SK-N-SH (cell line): ENCODE data around the gene SLC9A8. TPM values are rescaled to one million over a fixed set of nuclear protein-coding genes. Genes with fewer than 3 reads are reported as not detected.

ENCODE experiments used
- CTCF ChIA-PET: fragments of 300-600, 350-600 bp; formaldehyde crosslinking; extraction: SDS; loops from one replicate; lab custom pipeline; 2021; lab: Yijun Ruan, JAX
- POLR2A ChIA-PET: fragments of 350-600 bp; sonication (Branson Sonifier 250); formaldehyde crosslinking; extraction: SDS; loops from one replicate; lab custom pipeline; 2020; ENCODE audit warnings: antibody characterized with exemption, inconsistent platforms; lab: Yijun Ruan, JAX
- DNase-seq: peaks from one replicate; pipeline ENCODE4 v3.0.0; 2012
- H2AFZ ChIP-seq: fragments of 200-600 bp; sonication (generic); 2 replicates; pipeline ENCODE4 v1.8.1; 2016; ENCODE audit warnings: antibody characterized with exemption, mild to moderate bottlenecking, low read depth
- H3F3A ChIP-seq: fragments of 200-600 bp; sonication (generic); replicated peaks from 2 replicates; pipeline ENCODE3; 2016; ENCODE audit warnings: antibody characterized with exemption, mild to moderate bottlenecking; ENCODE audit not compliant: insufficient read depth
- H3K27ac ChIP-seq, 2 experiments: fragments of 200-500 bp in 1 of 2; fragments of 200-600 bp in 1 of 2; sonication (Bioruptor generic) in 1 of 2; sonication (generic), shearing (Covaris generic) in 1 of 2; 2 replicates each; pipeline versions ENCODE4 v1.5.1 to v1.6.1; 2014 to 2016; ENCODE audit warnings: low read depth in 2 of 2, inconsistent platforms in 1 of 2, low read length in 1 of 2, mild to moderate bottlenecking in 1 of 2, mixed read lengths in 1 of 2
- H3K27me3 ChIP-seq: fragments of 200-600 bp; sonication (generic), shearing (Covaris generic); 2 replicates; pipeline ENCODE4 v1.6.1; 2016; ENCODE audit warnings: mixed run types; ENCODE audit not compliant: insufficient read depth
- H3K36me3 ChIP-seq, 2 experiments: fragments of 200-500 bp in 1 of 2; fragments of 200-600 bp in 1 of 2; sonication (Bioruptor generic) in 1 of 2; sonication (generic) in 1 of 2; replicated peaks in 1 of 2; 2 replicates each; pipeline versions ENCODE3 to v1.5.1; 2014 to 2016; ENCODE audit warnings: low read length in 1 of 2, mild to moderate bottlenecking in 1 of 2; ENCODE audit not compliant: insufficient read depth in 2 of 2, control insufficient read depth in 1 of 2
- H3K4me1 ChIP-seq, 2 experiments: fragments of 200-500 bp in 1 of 2; fragments of 200-600 bp in 1 of 2; sonication (Bioruptor generic) in 1 of 2; sonication (generic), shearing (Covaris generic) in 1 of 2; 2 replicates each; pipeline versions ENCODE4 v1.5.1 to v1.6.1; 2014 to 2016; ENCODE audit warnings: low read depth in 1 of 2, low read length in 1 of 2, mixed run types in 1 of 2; ENCODE audit not compliant: insufficient read depth in 2 of 2, control insufficient read depth in 1 of 2
- H3K4me2 ChIP-seq: fragments of 200-600 bp; sonication (generic), shearing (Covaris generic); 2 replicates; pipeline ENCODE4 v1.6.1; 2017; ENCODE audit warnings: mixed run types
- H3K4me3 ChIP-seq, 2 experiments: fragments of 200-500 bp in 1 of 2; fragments of 200-600 bp in 1 of 2; sonication (Bioruptor generic) in 1 of 2; sonication (generic), shearing (Covaris generic) in 1 of 2; 2 replicates each; pipeline versions ENCODE4 v1.5.1 to v1.8.1; 2014 to 2016; ENCODE audit warnings: low read depth in 2 of 2, inconsistent platforms in 1 of 2, low read length in 1 of 2, mild to moderate bottlenecking in 1 of 2, mixed read lengths in 1 of 2, moderate library complexity in 1 of 2
- H3K79me2 ChIP-seq: fragments of 200-600 bp; sonication (generic); 2 replicates; pipeline ENCODE4 v1.8.1; 2017; ENCODE audit warnings: mild to moderate bottlenecking; ENCODE audit not compliant: insufficient read depth
- H3K9ac ChIP-seq: fragments of 200-600 bp; sonication (generic); 2 replicates; pipeline ENCODE4 v1.6.1; 2017; ENCODE audit warnings: mixed run types
- H3K9me2 ChIP-seq: fragments of 200-600 bp; sonication (generic); 2 replicates; pipeline ENCODE4 v1.6.1; 2017; ENCODE audit warnings: mixed run types
- H3K9me3 ChIP-seq: fragments of 200-600 bp; sonication (generic); 2 replicates; pipeline ENCODE4 v1.6.1; 2017; ENCODE audit warnings: mixed run types, mild to moderate bottlenecking, moderate library complexity
- H4K20me1 ChIP-seq: fragments of 200-600 bp; sonication (generic); 2 replicates; pipeline ENCODE4 v1.6.1; 2017; ENCODE audit warnings: mild to moderate bottlenecking, mixed run types; ENCODE audit not compliant: insufficient read depth
- FOXM1 ChIP-seq: IDR thresholded peaks from 2 replicates; pipeline ENCODE4 v1.4.0; 2012; ENCODE audit warnings: low read depth, mild to moderate bottlenecking
- GABPA ChIP-seq: IDR thresholded peaks from 2 replicates; pipeline ENCODE4 v1.4.0; 2012; ENCODE audit warnings: low read depth, mild to moderate bottlenecking
- GATA2 ChIP-seq: sonication (generic); formaldehyde crosslinking; IDR thresholded peaks from 2 replicates; pipeline ENCODE4 v1.5.0; 2020; ENCODE audit warnings: mild to moderate bottlenecking, missing genetic modification reagents
- JUND ChIP-seq: IDR thresholded peaks from 2 replicates; pipeline ENCODE4 v1.4.0; 2012
- MAX ChIP-seq: IDR thresholded peaks from 2 replicates; pipeline ENCODE4 v1.4.0; 2012; ENCODE audit warnings: low read depth
- MEF2A ChIP-seq: IDR thresholded peaks from 2 replicates; pipeline ENCODE4 v1.4.0; 2012; ENCODE audit warnings: low read depth, borderline replicate concordance
- NRF1 ChIP-seq: IDR thresholded peaks from 2 replicates; pipeline ENCODE4 v1.6.1; 2012; ENCODE audit warnings: low read depth, mild to moderate bottlenecking, low read length
- POLR2AphosphoS5 ChIP-seq: IDR thresholded peaks from 2 replicates; pipeline ENCODE4 v1.6.1; 2012; ENCODE audit warnings: low read depth, low read length
- RAD21 ChIP-seq: IDR thresholded peaks from 2 replicates; pipeline ENCODE4 v1.6.1; 2012; ENCODE audit warnings: mild to moderate bottlenecking, low read length
- RCOR1 ChIP-seq: fragments of 150-350 bp; IDR thresholded peaks from 2 replicates; pipeline ENCODE4 v1.6.1; 2017; ENCODE audit warnings: antibody characterized with exemption, low read length
- RXRA ChIP-seq: IDR thresholded peaks from 2 replicates; pipeline ENCODE4 v1.4.0; 2012; ENCODE audit warnings: low read depth, mild to moderate bottlenecking, borderline replicate concordance
- SMC3 ChIP-seq: IDR thresholded peaks from 2 replicates; pipeline ENCODE4 v1.6.1; 2012; ENCODE audit warnings: low read depth, low read length, improper control_type of control experiment
- ZBTB33 ChIP-seq: IDR thresholded peaks from 2 replicates; pipeline ENCODE4 v1.4.0; 2012; ENCODE audit warnings: low read depth, borderline replicate concordance
- WGBS: methylation state at CpG from one replicate; pipeline ENCODE4 v1.1.6; 2017; ENCODE audit warnings: low lambda C conversion rate; 5-methylcytosine and 5-hydroxymethylcytosine counted together
- polyA plus RNA-seq, 3 experiments: library from polyadenylated mRNA; depleted of rRNA; stranded (reverse); fragments of >200 nt; gene quantifications; 2 replicates each; pipeline ENCODE4 v1.2.3, GENCODE V29; 2012
- TF ChIP-seq, protein P1 (sequence below): fragments of 200-600 bp; sonication (generic); IDR thresholded peaks from 2 replicates; pipeline ENCODE4 v1.6.1; 2017; ENCODE audit warnings: antibody characterized with exemption, mild to moderate bottlenecking, moderate library complexity
- TF ChIP-seq, protein P2 (sequence below): IDR thresholded peaks from 2 replicates; pipeline ENCODE4 v1.4.0; 2012; ENCODE audit warnings: low read depth, borderline replicate concordance
- TF ChIP-seq, protein P3 (sequence below): IDR thresholded peaks from 2 replicates; pipeline ENCODE4 v1.6.1; 2012; ENCODE audit warnings: mild to moderate bottlenecking, low read depth, low read length, moderate library complexity

Gene SLC9A8
- polyA plus RNA-seq, 1 of the 3 experiments (the other 2 are of a cell fraction): 3.4 TPM

DNA sequence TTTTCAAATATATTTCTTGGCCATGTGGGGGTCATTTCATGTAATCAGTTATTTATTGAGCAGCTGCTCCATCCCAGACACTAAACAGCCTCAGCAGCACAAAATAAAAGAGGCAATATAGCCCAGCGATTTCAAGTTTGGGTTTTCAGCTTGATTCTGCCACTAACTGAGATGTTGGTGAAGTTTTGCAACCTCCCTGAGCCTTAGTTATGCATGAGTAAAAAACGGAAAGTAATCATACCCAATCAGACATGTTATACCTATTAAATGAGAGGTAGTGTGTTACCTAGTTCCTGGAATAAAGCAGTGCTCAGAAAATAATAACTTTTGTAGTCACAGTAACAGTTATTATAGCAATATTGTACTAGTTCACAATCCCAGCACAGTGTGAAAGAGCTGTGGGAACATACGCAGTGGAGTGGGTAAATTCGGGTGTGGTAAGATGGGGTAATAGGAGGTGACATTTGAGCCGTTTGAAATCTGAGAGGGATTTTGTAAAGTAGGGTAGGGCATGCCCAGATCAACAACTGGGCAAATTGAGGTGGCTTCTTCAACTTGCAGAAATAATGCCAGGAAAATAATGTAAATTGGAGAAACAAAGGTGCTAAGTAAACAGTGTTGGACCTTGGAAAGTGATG is 1.5 kb downstream of the SLC9A8 start:
- Histone ChIP-seq H3K9me2 (no peaks in the 10 kb centered on the region), H3K4me3 (peak overlapping the region in 1 of 2 experiments; percentile 78; a peak in 1 of 4 replicates), H2AFZ (no peak overlapping the region; the same call in 1 of the 2 replicates), H3K9ac (no peak overlapping the region), H3K36me3 (peaks cover 10 to 23% of the 10 kb centered on the region in 2 experiments), H3K4me2 (peak overlapping the region; percentile 88), H3F3A (no peaks in the 10 kb centered on the region), H3K4me1 (peaks cover 0 to 12% of the 10 kb centered on the region in 2 experiments; a peak in 1 of 4 replicates), H3K9me3 (no peaks in the 10 kb centered on the region), H3K27ac (no peak overlapping the region), H3K27me3 (no peaks in the 10 kb centered on the region), H3K79me2 (peaks cover 15% of the 10 kb centered on the region), H4K20me1 (no peaks in the 10 kb centered on the region)
- no peak for DNase-seq
- CTCF ChIA-PET: interaction anchor here (1.3 to 3.4 kb wide), 3 partner anchors 31 to 273 kb away, joined by 4 to 15 read pairs (median 8); no protein-coding TSS in a partner anchor
- WGBS: 74% methylated on average over 5 of the region's 5 CpGs
- POLR2A ChIA-PET: no interaction called here
- no peak for TF ChIP-seq GABPA
- TF ChIP-seq FOXM1: no peak
- TF ChIP-seq ZBTB33: no peak
- TF ChIP-seq GATA2: no peak
- TF ChIP-seq RCOR1: no peak
- TF ChIP-seq RAD21: no peak
- TF ChIP-seq RXRA: no peak
- TF ChIP-seq JUND: no peak
- no peak for TF ChIP-seq POLR2AphosphoS5
- no peak for TF ChIP-seq SMC3
- TF ChIP-seq, protein P1, sequence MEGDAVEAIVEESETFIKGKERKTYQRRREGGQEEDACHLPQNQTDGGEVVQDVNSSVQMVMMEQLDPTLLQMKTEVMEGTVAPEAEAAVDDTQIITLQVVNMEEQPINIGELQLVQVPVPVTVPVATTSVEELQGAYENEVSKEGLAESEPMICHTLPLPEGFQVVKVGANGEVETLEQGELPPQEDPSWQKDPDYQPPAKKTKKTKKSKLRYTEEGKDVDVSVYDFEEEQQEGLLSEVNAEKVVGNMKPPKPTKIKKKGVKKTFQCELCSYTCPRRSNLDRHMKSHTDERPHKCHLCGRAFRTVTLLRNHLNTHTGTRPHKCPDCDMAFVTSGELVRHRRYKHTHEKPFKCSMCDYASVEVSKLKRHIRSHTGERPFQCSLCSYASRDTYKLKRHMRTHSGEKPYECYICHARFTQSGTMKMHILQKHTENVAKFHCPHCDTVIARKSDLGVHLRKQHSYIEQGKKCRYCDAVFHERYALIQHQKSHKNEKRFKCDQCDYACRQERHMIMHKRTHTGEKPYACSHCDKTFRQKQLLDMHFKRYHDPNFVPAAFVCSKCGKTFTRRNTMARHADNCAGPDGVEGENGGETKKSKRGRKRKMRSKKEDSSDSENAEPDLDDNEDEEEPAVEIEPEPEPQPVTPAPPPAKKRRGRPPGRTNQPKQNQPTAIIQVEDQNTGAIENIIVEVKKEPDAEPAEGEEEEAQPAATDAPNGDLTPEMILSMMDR: no peak
- TF ChIP-seq MAX: no peak

DNA sequence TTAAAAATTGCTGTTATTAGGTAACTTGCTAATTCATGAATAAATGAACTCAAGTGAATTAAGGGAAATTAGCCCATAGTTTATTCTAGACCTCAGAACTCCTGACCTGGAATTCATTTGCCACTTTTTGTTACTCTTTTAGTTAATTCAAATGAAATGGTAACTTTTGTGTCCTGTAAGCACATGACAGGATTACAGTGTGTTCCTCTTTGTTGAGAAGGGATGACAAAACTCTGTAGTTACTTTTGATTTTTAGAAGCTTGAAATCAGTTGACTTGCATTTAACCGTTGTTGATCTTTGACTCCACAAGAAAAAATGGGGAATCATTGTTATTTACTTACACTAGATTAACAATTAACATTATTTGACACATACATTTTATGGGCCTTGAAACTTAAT is 6.2 kb downstream of the SLC9A8 start:
- no peak overlapping the region for H2AFZ ChIP-seq
- ChIA-PET CTCF (no interaction called here), POLR2A (no interaction called here)
- no peaks in the 10 kb centered on the region for H3K9me2 ChIP-seq
- H4K20me1 ChIP-seq: no peaks in the 10 kb centered on the region
- H3K27me3 ChIP-seq: no peaks in the 10 kb centered on the region
- DNase-seq: no peak
- H3K79me2 ChIP-seq: peaks cover 20% of the 10 kb centered on the region
- no peaks in the 10 kb centered on the region for H3K9me3 ChIP-seq
- no peaks in the 10 kb centered on the region for H3F3A ChIP-seq
- H3K4me2 ChIP-seq: no peak overlapping the region
- no peak overlapping the region for H3K27ac ChIP-seq
- 93% methylated on average over 1 of the region's 1 CpG for WGBS
- peaks cover 0 to 2% of the 10 kb centered on the region in 2 experiments; a peak in 1 of 4 replicates for H3K4me1 ChIP-seq
- H3K36me3 ChIP-seq: peaks cover 27 to 48% of the 10 kb centered on the region in 2 experiments
- H3K4me3 ChIP-seq: no peak overlapping the region
- no peak overlapping the region for H3K9ac ChIP-seq
- TF ChIP-seq RAD21 (no peak), MEF2A (no peak), NRF1 (no peak), SMC3 (no peak), JUND (no peak)
- TF ChIP-seq, protein P1: no peak
- TF ChIP-seq, protein P2, sequence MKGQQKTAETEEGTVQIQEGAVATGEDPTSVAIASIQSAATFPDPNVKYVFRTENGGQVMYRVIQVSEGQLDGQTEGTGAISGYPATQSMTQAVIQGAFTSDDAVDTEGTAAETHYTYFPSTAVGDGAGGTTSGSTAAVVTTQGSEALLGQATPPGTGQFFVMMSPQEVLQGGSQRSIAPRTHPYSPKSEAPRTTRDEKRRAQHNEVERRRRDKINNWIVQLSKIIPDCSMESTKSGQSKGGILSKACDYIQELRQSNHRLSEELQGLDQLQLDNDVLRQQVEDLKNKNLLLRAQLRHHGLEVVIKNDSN: no peak
- TF ChIP-seq, protein P3, sequence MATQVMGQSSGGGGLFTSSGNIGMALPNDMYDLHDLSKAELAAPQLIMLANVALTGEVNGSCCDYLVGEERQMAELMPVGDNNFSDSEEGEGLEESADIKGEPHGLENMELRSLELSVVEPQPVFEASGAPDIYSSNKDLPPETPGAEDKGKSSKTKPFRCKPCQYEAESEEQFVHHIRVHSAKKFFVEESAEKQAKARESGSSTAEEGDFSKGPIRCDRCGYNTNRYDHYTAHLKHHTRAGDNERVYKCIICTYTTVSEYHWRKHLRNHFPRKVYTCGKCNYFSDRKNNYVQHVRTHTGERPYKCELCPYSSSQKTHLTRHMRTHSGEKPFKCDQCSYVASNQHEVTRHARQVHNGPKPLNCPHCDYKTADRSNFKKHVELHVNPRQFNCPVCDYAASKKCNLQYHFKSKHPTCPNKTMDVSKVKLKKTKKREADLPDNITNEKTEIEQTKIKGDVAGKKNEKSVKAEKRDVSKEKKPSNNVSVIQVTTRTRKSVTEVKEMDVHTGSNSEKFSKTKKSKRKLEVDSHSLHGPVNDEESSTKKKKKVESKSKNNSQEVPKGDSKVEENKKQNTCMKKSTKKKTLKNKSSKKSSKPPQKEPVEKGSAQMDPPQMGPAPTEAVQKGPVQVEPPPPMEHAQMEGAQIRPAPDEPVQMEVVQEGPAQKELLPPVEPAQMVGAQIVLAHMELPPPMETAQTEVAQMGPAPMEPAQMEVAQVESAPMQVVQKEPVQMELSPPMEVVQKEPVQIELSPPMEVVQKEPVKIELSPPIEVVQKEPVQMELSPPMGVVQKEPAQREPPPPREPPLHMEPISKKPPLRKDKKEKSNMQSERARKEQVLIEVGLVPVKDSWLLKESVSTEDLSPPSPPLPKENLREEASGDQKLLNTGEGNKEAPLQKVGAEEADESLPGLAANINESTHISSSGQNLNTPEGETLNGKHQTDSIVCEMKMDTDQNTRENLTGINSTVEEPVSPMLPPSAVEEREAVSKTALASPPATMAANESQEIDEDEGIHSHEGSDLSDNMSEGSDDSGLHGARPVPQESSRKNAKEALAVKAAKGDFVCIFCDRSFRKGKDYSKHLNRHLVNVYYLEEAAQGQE: no peak
